ENCODE results near the gene KCNJ1.

DNA sequence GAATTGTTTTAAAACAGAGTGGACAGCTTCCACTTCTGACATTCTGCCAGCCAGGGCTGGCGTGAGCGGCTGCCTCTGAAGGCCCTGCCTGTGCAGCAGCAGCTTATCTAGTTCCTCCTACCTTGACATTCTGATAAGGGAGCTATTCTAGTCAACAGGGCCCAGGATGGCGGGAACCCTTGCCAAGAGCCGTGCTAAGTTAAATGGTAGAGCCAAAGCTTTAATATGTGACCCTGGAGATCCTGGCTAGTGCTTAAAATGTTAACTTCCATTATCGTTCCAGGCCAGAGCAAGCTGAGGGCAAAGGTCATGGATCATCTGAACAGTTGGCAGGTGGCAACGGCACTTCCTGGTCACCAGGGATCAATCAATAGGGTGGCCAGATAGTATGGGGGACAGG, 27.6 kb upstream of the KCNJ1 start:
- TF ChIP-seq, protein P1, sequence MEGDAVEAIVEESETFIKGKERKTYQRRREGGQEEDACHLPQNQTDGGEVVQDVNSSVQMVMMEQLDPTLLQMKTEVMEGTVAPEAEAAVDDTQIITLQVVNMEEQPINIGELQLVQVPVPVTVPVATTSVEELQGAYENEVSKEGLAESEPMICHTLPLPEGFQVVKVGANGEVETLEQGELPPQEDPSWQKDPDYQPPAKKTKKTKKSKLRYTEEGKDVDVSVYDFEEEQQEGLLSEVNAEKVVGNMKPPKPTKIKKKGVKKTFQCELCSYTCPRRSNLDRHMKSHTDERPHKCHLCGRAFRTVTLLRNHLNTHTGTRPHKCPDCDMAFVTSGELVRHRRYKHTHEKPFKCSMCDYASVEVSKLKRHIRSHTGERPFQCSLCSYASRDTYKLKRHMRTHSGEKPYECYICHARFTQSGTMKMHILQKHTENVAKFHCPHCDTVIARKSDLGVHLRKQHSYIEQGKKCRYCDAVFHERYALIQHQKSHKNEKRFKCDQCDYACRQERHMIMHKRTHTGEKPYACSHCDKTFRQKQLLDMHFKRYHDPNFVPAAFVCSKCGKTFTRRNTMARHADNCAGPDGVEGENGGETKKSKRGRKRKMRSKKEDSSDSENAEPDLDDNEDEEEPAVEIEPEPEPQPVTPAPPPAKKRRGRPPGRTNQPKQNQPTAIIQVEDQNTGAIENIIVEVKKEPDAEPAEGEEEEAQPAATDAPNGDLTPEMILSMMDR (IDR thresholded peaks at IDR 0.05; ENCODE audit: low read depth, low read length) = no peak
- no peak for TF ChIP-seq POLR2A (IDR thresholded peaks at IDR 0.05; ENCODE audit: extremely low read depth, insufficient read length)
